ENCODE data around the gene RPGRIP1L.

RPGRIP1L gene

GRCh38 chr16:53715023-53715384 lies 11.3 kb upstream of the RPGRIP1L start:
- H3K27ac ChIP-seq = no peak overlapping the region
- no peak overlapping the region for H3K9ac ChIP-seq
- TF ChIP-seq CTCF (IDR thresholded peaks at IDR 0.05) = no peak

GRCh38 chr16:53714205-53715022 lies 10.8 kb upstream of the RPGRIP1L start:
- H3K27ac ChIP-seq = no peak overlapping the region
- no peak overlapping the region for H3K4me3 ChIP-seq (ENCODE audit: low read depth, low read length)
- H3K9me3 ChIP-seq (ENCODE audit: control insufficient read depth, low read length) = no peaks in the 10 kb centered on the region
- TF ChIP-seq CTCF (IDR thresholded peaks at IDR 0.05) = no peak
- no peaks in the 10 kb centered on the region for H3K27me3 ChIP-seq (ENCODE audit: control insufficient read depth, insufficient read depth, low read length)
- H3K36me3 ChIP-seq (ENCODE audit: control insufficient read depth, insufficient read depth, low read length) = no peaks in the 10 kb centered on the region
- H3K4me1 ChIP-seq = peaks cover 12% of the 10 kb centered on the region
- H3K4me2 ChIP-seq (ENCODE audit: low read length) = no peak overlapping the region
- H3K9ac ChIP-seq = no peak overlapping the region
- H3K79me2 ChIP-seq = peaks cover 5% of the 10 kb centered on the region
- no peak overlapping the region for H2AFZ ChIP-seq

More at GRCh38 chr16:53715023-53715384, 11.3 kb upstream of the RPGRIP1L start:
- Histone ChIP-seq H3K79me2 (peaks cover 6% of the 10 kb centered on the region), H3K27me3 (ENCODE audit: control insufficient read depth, insufficient read depth, low read length) (no peaks in the 10 kb centered on the region), H3K4me3 (ENCODE audit: low read depth, low read length) (no peak overlapping the region), H3K36me3 (ENCODE audit: control insufficient read depth, insufficient read depth, low read length) (no peaks in the 10 kb centered on the region), H3K4me1 (peaks cover 12% of the 10 kb centered on the region), H3K4me2 (ENCODE audit: low read length) (no peak overlapping the region), H3K9me3 (ENCODE audit: control insufficient read depth, low read length) (no peaks in the 10 kb centered on the region), H2AFZ (no peak overlapping the region)

- Histone ChIP-seq H3K9ac (no peak overlapping the region), H3K79me2 (peaks cover 9% of the 10 kb centered on the region), H3K4me3 (ENCODE audit: low read depth, low read length) (no peak overlapping the region), H3K4me1 (peaks cover 12% of the 10 kb centered on the region), H2AFZ (no peak overlapping the region), H3K27ac (no peak overlapping the region), H3K27me3 (ENCODE audit: control insufficient read depth, insufficient read depth, low read length) (no peaks in the 10 kb centered on the region), H3K36me3 (ENCODE audit: control insufficient read depth, insufficient read depth, low read length) (no peaks in the 10 kb centered on the region), H3K9me3 (ENCODE audit: control insufficient read depth, low read length) (no peaks in the 10 kb centered on the region), H3K4me2 (ENCODE audit: low read length) (no peak overlapping the region)
- TF ChIP-seq CTCF (IDR thresholded peaks at IDR 0.05) = no peak
These were observed 9.9 kb upstream of the RPGRIP1L start for GRCh38 chr16:53713403-53714204.

GRCh38 chr16:53712065-53712464 lies 8.4 kb upstream of the RPGRIP1L start:
- Histone ChIP-seq H3K79me2 (peaks cover 16% of the 10 kb centered on the region), H3K4me3 (ENCODE audit: low read depth, low read length) (no peak overlapping the region), H2AFZ (no peak overlapping the region), H3K27ac (no peak overlapping the region), H3K9me3 (ENCODE audit: control insufficient read depth, low read length) (no peaks in the 10 kb centered on the region), H3K4me2 (ENCODE audit: low read length) (no peak overlapping the region), H3K9ac (no peak overlapping the region), H3K4me1 (peaks cover 12% of the 10 kb centered on the region), H3K36me3 (ENCODE audit: control insufficient read depth, insufficient read depth, low read length) (no peaks in the 10 kb centered on the region), H3K27me3 (ENCODE audit: control insufficient read depth, insufficient read depth, low read length) (no peaks in the 10 kb centered on the region)
- no peak for TF ChIP-seq CTCF (IDR thresholded peaks at IDR 0.05)
